NT2/D1 (cell line): ENCODE results near the gene C19orf12.

Experiments
- DNase-seq: peaks from one replicate; pipeline ENCODE4 v3.0.0-alpha.2; 2011; ENCODE audit warnings: low read depth, low spot score
- H3K27me3 ChIP-seq: 2 replicates; pipeline ENCODE4 v1.6.0; 2011; ENCODE audit warnings: mild to moderate bottlenecking; ENCODE audit not compliant: insufficient read length, insufficient read depth
- H3K36me3 ChIP-seq: 2 replicates; pipeline ENCODE4 v1.6.1; 2011; ENCODE audit warnings: mild to moderate bottlenecking, low read length, mixed read lengths; ENCODE audit not compliant: insufficient read depth, insufficient read length
- H3K4me1 ChIP-seq: 2 replicates; pipeline ENCODE4 v1.5.1; 2011; ENCODE audit not compliant: insufficient read depth, insufficient read length
- H3K4me3 ChIP-seq: 2 replicates; pipeline ENCODE4 v1.5.1; 2011; ENCODE audit warnings: low read depth; ENCODE audit not compliant: insufficient read length
- H3K9ac ChIP-seq: 2 replicates; pipeline ENCODE4 v1.6.0; 2011; ENCODE audit warnings: low read depth; ENCODE audit not compliant: insufficient read length
- H3K9me3 ChIP-seq: 2 replicates; pipeline ENCODE4 v1.5.1; 2011; ENCODE audit warnings: mild to moderate bottlenecking, low read length; ENCODE audit not compliant: insufficient read depth
- SUZ12 ChIP-seq: IDR thresholded peaks from 2 replicates; pipeline ENCODE4 v1.6.1; 2011; ENCODE audit not compliant: insufficient read length, insufficient read depth; ENCODE audit errors: extremely low read depth
- YY1 ChIP-seq: IDR thresholded peaks from 2 replicates; pipeline ENCODE4 v1.6.1; 2011; ENCODE audit not compliant: insufficient read length, insufficient read depth
- ZNF274 ChIP-seq: IDR thresholded peaks from 2 replicates; pipeline ENCODE4 v1.6.1; 2011; ENCODE audit warnings: mild to moderate bottlenecking, low read depth, low read length

Gene C19orf12

GRCh38 chr19:29653398-29653797, 61.7 kb downstream of the C19orf12 start:
- TF ChIP-seq YY1 (no peak), SUZ12 (no peak), ZNF274 (no peak)
- no peaks in the 10 kb centered on the region for H3K27me3 ChIP-seq

GRCh38 chr19:29651622-29652394, 63.3 kb downstream of the C19orf12 start:
- H3K9ac ChIP-seq = no peak overlapping the region
- TF ChIP-seq SUZ12 (no peak), ZNF274 (no peak), YY1 (no peak)

More at GRCh38 chr19:29653398-29653797, 61.7 kb downstream of the C19orf12 start:
- Histone ChIP-seq H3K9me3 (peaks cover 7% of the 10 kb centered on the region; the same call in 1 of the 2 replicates), H3K9ac (no peak overlapping the region), H3K4me1 (no peaks in the 10 kb centered on the region), H3K36me3 (no peaks in the 10 kb centered on the region), H3K4me3 (no peak overlapping the region)
- DNase-seq = no peak

DNA sequence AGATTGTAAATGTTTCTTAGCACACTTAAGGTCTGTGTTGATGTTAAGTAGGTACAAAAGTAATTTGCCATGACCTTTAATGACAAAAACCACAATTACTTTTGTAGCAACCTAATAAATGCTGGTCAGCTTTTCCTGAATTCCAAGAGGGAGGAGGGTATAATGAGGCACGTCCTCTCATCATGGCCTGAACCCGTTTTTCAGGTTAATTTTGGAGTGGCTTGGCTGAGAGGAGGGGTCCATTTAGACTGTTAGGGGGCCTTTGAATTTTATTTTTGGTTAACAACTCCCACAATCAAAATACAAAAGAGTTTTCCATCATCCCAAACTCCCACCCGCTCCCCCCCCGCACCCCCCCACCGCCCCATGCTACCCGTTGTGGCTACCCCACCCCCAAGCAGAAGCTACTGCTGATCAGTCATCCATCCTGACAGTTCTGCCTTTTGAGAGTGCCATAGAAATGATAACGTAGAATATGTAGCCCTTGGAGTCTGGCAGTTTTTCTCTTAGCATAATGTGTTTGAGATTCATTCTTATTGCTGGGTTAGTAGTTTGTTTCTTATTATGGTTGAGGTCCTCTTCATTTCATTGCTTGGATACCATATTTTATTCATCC, 64.2 kb downstream of the C19orf12 start:
- Histone ChIP-seq H3K4me1 (no peaks in the 10 kb centered on the region), H3K27me3 (no peaks in the 10 kb centered on the region), H3K4me3 (no peak overlapping the region), H3K36me3 (no peaks in the 10 kb centered on the region), H3K9ac (no peak overlapping the region), H3K9me3 (peaks cover 7% of the 10 kb centered on the region; the same call in 1 of the 2 replicates)
- DNase-seq = no peak
- TF ChIP-seq ZNF274 (no peak), YY1 (no peak), SUZ12 (no peak)

More at GRCh38 chr19:29651622-29652394, 63.3 kb downstream of the C19orf12 start:
- peaks cover 7% of the 10 kb centered on the region; the same call in 1 of the 2 replicates for H3K9me3 ChIP-seq
- H3K27me3 ChIP-seq = no peaks in the 10 kb centered on the region
- H3K4me1 ChIP-seq = no peaks in the 10 kb centered on the region
- no peaks in the 10 kb centered on the region for H3K36me3 ChIP-seq
- H3K4me3 ChIP-seq = no peak overlapping the region
- no peak for DNase-seq
